Gastrocnemius medialis (tissue), 4 donors: ENCODE measurements around the gene CDKL5.

Experiments
- CTCF ChIP-seq, 5 experiments: fragments of 450-650 bp in 3 of 5; fragments of 200-600 bp in 2 of 5; sonication (generic) in 2 of 5; IDR thresholded peaks in 4 of 5; conservative IDR thresholded peaks in 1 of 5; 1 replicate in 4 of 5; 2 replicates in 1 of 5; pipeline ENCODE4 v1.5.1; 2016 to 2019; ENCODE audit warnings: antibody characterized with exemption in 5 of 5, mild to moderate bottlenecking in 3 of 5, moderate library complexity in 3 of 5
- POLR2A ChIP-seq, 2 donors: fragments of 450-650 bp; IDR thresholded peaks; one replicate each; pipeline ENCODE4 v1.6.1; 2017; ENCODE audit warnings: antibody characterized with exemption in 2 of 2, mild to moderate bottlenecking in 2 of 2, moderate library complexity in 2 of 2

- TF ChIP-seq CTCF (IDR thresholded peaks at IDR 0.05 in 4 of 5, conservative IDR thresholded peaks at IDR 0.05 in 1 of 5) (no peak), POLR2A (IDR thresholded peaks at IDR 0.05) (no peak)
Observed at GRCh38 chrX:18682979-18683387, 257.6 kb downstream of the CDKL5 start.
